NCI-H2227 (cell line): Measurements from ENCODE around the gene NMRK2.
"Not testable (repeated sequence)": the region's sequence is repeated elsewhere in the genome, so short reads cannot be mapped to it uniquely, and the experiment has no call there.

Experiments
- DNase-seq: peaks from one replicate; lab custom pipeline; 2025; ENCODE audit not compliant: unreplicated experiment; lab: John Stamatoyannopoulos, UW

Gene NMRK2, protein sequence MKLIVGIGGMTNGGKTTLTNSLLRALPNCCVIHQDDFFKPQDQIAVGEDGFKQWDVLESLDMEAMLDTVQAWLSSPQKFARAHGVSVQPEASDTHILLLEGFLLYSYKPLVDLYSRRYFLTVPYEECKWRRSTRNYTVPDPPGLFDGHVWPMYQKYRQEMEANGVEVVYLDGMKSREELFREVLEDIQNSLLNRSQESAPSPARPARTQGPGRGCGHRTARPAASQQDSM

DNA sequence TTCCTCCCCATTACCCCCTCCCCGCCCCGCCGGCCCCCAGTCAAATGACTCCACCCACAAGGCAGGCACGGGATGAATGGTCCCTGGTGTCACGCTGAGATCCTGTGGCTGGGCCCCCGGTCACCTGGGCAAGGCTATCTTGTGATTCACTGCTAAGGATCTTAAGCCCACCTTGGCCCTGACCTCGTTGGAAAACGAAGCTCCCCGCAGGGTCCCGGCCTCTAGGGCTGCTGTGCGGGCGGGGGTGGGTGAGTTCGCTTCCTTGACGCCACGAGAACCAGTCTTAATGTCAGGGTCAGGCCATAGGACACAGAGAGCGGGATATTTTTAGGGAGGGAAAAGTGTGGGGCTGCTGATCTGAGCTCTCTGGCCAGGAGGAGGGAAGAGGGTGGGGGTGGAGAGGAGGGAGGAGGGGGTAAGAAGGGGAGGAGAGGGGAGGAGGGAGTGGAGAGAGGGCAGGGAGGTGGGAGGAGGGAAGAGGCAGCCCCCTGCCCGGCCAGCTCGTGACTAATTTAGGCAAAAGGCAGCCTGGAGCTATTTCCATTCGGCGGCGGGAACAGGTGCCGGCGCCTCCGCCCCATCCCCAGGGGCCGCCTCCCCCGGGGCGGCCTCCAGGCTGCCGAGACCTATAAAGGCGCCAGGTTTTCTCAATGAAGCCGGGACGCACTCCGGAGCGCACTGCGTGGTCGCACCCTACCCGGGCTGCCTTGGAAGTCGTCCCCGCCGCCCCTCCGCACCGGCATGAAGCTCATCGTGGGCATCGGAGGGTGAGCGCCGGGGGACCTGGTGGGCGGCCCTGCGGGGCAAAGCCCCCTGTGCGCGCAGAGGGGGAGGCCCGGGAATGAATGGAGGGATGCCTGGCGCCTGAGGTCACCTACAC lies at the start of gene NMRK2:
Gene NMRK2 (plus strand): TSS at position 139 of the 880 bp plus-strand sequence. CDS start 603 bp downstream, at position 742.
- DNase-seq, result peak; percentile 24

DNA sequence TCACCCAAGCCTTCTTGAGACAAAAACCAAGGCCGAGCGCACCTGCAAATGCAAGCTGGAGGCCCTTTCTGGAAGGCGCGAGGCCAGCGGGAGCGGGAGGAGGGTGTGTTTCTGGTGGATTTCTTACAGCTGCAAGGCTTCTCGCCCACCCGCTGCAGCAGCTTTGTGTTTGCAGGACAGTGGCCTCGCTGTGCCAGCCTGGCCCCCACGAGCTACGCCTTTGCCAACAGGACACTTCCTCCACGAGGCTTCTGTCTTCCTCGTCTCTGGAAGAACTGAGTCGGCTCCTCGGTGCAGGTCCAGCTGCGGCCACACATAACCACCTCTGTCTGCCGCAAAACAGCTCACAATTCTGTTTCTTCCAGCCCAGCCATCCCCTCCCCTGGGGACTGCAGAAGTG lies 42.3 kb upstream of the NMRK2 start:
- no peak for DNase-seq

DNA sequence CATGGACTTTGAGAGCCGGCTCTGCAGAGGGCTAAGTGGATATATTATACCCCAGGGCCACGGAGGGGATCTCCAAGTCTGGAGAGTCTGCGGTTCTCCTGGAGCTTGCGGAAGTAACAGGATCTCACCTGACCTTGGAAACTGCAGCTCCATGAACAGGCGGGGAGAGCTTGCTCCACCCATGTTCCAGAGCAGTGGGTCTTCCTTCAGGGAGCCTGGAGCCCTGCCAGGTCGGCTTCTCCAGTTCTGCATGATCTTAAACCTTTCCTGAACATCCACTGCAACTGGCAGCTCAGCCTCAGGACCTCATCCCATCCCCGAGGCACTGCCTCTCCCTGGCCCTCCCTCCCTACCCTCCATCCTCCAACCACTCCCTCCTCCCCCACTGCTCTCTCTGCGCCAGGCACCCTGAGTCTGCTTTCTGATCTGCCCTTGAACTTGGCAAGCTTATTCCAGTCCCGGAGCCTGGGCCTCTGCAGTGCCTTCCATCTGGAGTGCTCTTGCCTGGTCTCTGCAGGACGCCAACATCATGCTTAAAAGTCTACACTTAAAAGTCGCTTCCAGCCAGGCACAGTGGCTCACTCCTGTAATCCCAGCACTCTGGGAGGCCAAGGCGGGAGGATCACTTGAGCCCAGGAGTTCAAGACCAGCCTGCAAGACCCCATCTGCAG lies 39.2 kb upstream of the NMRK2 start:
- no peak for DNase-seq

DNA sequence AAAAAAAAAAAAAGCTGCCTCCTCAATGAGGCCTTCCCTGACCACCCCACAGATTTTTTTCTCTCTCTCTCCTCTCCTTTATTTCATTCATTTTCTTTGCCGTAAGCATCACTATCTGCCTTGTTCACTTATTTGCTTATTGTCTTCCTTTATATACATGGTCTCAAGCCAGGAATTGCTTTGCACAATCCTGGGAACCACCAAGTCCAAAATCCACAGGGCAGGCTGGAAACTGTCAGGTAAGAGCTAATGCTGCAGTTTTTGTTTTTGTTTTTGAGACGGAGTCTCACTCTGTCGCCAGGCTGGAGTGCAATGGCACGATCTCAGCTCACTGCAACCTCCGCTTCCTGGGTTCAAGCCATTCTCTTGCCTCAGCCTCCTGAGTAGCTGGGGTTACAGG lies 37.9 kb upstream of the NMRK2 start:
- DNase-seq, result not testable (repeated sequence)

DNA sequence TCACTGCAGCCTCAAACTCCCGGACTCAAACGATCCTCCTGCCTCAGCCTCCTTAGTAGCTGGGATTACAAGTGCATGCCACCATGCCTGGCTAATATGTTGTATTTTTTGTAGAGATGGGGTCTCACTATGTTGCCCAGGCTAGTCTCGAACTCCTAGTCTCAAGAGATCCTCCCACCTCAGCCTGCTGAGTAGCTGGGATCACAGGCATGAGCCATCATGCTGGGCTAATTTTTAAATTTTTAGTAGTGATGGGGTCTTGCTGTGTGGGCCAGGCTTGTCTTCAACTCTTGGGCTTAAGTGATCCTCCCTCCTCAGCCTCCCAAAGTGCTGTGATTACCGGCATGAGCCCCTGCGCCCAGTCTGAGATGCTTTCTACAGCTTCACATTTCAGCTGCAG lies 37.1 kb upstream of the NMRK2 start:
- no peak for DNase-seq

DNA sequence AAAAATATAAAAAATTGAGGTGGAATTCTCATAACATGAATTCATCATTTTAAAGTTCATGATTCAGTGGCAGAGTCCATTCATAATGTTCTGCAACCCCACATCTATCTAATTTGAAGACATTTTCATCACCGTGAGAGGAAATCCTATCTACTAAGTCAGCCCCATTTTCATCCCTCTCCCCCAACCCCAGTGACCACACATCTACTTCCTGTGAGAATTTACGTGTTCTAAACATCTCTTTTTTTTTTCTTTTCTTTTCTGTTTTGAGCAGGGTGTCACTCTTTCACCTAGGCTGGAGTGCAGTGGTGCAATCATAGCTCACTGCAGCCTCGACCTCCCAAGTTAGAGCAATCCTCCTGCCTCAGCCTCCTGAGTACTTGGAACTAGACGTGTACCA lies 34.9 kb upstream of the NMRK2 start:
- DNase-seq, result no peak

DNA sequence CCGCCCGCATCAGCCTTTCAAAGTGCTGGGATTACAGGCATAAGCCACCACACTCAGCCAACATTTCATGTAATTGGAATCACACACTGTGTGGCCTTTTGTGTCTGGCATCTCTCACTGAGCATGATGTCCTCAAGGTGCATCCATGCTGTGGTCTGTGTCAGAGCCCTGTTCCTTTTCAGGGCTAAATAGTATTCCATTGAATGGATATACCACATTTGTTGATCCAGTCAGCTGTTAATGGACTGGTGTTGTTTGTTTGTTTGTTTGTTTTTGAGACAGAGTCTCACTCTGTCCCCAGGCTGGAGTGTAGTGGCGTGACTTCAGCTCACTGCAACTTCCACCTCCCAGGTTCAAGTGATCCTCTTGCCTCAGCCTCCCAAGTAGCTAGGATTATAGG lies 34.4 kb upstream of the NMRK2 start:
- no peak for DNase-seq

DNA sequence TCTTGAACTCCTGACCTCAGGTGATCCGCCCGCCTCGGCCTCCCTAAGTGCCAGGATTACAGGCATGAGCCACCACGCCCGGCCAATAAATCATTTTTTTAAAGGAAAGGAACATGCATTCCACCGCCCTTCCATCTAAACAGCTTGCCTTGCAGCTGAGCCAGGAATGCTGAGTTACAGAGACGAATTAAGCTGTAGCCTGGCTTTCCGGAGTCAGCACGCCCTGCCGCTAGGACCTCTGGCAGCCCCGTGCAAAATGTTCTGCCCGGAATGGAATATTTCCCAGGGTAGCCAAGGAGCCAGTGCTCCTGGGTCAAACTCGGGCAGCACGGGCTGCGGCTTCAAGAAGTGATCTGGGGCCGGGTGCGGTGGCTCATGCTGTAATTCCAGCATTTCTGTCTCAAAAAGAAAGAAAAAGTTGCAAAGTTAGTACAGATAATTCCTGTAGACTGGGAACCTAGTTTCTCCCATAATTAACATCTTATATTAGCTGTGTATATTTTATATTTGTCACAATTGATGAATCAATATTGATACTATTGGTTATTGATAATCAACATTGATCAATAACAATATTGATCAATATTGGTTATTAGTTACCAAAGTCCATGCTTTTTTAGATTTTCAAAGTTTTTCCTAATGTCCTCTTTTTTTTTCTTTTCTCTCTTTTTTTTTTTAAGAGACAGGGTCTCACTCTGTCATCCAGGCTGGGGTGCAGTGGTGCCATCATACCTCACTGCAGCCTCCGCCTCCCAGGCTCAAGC lies 33.2 kb upstream of the NMRK2 start:
- no peak for DNase-seq

DNA sequence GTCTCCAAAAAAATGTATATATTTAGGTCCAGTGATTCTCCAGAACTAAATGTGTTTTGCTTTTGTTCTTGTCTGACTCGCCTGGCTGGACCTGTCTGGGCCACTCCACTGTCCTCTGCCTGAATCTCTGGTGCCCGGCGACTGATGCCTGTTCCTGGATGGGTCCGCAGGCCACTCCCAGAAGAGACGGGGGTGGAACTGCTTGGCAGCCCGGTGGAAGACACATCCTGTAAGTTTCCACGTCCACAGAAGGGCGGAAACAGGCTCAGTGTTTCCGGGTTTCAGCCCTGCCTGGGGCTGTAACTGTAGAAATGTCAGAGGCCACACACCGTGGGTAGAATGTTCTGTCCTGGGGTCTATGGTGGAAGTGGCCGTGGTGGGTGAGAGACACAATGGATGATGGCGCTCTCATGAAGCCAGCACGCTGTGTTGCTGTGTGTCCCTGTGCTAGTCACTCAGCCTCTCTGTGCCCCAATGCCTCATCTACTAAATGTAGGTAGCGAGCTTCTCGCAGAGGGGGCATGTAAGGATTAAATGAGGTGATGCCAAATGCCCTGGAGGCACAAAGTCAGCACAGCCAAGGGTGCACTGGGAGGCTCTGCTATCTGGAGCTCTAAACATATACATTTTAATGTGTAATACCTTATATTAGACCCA lies 30.4 kb upstream of the NMRK2 start:
- no peak for DNase-seq

DNA sequence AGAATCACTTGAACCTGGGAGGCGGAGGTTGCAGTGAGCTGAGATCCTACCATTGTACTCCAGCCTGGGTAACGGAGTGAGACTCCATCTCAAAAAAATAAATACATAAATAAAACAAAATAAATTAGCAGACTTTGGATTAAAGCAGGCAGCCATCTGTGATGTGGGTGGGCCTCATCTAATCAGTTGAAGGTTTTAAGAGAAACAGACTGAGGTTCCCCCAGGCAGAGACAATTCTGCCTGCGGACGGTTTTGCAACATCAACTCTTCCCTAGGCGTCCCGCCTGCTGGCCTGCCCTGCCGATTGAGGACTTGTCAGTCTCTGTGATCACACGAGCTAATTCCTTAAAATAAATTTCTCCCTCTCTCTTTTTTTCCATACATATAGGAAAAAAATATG lies 28.6 kb upstream of the NMRK2 start:
- no peak for DNase-seq

DNA sequence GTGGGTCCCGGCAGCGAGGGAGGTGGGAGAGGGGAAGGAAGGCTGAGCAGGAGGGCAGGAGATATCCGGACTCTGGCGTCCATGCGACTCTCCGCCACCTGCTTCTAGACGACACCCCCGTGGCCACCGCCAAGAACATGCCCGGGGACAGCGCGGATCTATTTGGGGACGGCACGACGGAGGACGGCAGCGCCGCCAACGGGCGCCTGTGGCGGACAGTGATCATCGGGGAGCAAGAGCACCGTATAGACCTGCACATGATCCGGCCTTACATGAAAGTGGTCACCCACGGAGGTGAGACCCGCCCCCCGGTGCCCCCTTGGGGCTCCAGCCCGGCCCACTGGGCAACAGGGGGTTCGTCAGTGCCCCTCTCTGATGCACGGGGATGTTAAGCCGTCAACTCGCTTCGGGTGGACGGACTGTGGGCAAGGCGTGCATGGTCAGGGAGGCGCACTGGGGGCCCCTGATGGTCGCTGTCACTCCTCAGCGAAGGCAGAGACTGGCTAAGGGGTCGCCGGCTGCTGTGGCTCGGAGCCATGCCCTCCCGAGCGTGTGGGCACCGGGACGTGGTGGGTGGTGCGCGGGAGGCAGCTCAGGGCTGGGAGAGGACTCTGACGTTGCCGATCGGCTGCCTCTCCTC lies 25.1 kb upstream of the NMRK2 start:
- DNase-seq, result no peak

DNA sequence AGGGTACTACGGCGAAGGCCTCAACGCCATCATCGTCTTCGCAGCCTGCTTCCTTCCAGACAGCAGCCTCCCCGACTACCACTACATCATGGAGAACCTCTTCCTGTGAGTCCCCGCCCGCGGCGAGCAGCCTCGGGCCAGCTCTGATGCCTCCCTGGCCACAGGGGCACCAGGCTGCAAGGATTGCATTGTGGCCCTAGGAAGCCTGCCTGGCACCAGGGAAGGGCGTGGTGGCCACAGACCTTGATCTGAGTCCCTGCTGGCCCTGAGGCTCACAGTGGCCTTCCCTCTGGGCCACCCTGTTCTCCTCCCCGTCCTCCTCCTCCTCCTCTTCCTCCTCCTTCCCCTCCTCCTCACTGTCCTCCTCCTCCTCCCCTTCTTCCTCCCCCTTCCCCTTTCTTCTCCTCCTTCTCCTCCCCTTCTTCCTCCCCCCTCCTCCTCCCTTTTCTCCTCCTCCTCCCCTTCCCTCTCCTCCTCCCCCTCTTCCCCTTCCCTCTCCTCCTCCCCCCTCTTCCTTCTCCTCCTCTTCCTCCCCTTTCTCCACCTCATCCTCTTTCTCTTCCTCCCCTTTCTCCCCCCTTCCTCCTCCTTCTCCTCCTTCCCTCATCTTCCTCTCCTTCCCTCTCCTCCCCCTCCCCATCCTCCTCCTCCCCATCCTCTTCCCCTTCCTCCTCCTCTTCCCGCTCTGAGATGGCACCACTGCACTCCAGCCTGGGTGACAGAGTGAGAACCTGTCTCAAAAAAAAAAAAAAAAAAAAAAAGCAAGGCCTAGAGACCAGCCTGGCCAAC lies 24.4 kb upstream of the NMRK2 start:
- no peak for DNase-seq

DNA sequence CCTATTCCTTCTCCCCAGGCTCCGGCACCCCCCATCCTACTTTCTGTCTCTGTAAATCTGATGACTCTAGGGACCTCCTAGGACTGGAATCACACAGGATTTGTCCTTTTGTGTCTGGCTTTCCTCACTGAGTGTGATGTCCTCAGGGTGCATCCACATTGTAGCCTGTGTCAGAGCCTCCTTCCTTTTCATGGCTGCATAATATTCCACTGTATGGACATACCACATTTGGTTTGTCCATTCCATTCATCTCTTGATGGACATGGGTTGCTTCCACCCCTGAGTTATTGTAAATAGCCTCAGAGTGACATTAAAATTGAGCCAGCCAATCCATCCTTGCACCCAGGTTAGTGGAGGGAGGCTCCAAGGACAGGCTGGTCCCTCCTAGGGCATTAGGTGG lies 22.8 kb upstream of the NMRK2 start:
- no peak for DNase-seq

DNA sequence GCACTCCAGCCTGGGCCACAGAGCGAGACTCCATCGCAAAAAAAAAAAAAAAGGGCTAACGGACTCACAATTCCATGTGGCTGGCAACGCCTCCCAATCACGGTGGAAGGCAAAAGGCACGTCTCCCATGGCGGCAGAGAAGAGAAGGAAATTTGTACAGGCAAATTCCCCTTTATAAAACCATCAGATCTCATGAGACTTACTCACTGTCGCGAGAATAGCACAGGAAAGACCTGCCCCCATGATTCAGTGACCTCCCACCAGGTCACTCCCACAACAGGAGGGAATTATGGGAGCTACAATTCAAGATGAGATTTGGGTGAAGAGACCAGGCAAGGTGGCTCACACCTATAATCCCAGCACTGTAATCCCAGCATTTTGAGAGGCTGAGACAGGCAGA lies 18.7 kb upstream of the NMRK2 start:
- no peak for DNase-seq

DNA sequence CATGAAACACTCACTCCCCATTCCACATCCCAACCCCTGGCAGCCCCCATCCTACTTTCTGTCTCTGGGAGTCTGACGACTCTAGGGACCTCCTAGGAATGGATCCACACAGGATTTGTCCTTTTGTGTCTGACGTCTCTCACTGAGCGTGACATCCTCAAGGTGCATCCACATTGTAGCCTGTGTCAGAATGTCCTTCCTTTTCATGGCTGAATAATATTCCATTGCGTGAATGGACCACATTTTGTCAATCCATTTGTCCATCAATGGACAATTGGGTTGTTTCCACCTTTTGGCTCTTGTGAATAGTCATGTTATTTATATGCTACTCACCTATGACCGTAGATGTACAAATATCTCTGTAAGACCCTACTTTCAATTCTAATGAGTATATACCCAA lies 16.8 kb upstream of the NMRK2 start:
- no peak for DNase-seq

DNA sequence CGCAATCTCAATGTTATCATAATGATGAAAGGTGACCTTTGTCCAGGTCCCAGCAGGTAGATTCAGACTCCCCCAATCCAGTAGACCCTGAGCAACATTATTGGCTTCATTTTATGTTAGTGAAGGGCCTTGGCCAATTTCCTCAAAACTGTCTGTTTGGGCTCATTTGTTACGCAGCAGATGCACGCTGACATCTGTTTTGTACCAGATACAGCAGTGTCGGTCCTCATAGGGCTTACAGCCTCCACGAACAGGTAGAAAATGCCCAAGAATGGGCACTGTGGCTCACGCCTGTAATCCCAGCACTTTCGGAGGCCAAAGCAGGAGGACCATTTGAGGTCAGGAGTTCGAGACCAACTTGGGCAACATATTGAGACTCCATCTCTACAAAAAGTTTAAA lies 13.1 kb upstream of the NMRK2 start:
- DNase-seq, result no peak

DNA sequence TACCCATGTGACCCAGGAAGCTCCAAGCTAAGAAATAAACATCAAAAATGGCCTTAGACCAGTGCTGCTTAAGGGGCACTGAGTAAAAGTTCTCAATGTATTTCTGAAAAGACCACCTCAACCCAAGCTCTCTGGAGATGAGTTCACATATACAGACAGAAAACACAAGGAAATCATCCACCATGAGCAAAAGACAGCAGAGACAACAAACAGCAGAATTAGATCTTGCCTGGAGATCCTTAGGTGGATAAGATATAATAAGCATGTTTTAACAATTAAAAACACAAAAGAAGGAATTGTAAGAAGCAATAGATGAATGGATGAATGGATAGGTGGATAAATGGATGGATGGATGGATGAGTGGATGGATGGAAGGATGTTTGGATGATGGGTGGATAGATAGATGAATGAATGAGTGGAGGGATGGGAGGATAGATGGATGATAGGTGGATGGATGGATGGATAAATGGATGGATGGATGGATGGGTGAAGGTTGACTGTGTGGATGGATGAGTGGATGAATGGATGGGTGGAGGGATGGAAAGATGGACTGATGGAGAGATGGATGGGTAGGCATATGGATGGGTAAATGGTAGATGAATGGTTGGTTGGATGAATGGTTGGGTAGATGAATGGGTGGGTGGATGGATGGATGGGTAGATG lies 9.6 kb upstream of the NMRK2 start:
- no peak for DNase-seq

DNA sequence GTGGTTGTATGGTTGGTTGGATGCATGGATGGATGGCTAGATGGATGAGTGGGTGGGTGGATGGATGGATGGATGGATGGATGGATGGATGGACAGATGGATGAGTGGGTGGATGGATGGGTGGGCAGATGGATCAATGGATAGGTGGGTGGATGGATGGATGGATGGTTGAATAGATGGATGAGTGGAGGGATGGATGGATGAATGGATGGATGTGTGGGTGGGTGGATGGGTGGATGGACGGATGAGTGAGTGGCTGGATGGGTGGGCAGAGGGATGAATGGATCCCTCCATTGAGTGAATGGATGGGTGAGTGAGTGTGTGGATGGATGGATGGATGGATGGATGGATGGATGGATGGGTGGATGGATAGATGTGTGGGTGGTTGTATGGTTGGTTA lies 9.0 kb upstream of the NMRK2 start:
- DNase-seq, result no peak

DNA sequence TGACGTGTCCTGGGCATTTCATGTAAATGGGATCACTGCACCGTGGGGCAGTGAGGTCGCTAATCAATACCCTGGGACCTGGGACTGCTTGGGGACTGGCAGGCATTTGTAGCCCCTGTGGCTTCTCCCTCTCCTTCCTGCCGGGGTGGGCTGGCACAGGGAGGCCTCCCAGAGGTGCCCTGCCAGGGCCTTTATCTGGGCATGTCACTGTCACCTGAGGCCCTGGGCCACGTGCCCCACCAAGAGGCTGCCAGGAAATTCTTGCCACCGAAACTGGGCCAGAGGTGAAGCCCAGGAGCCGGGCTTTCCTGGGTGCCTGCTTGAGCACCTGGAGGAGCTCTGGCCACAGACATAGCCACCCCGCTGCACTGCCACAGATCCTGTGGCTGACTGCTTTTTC lies 1.8 kb upstream of the NMRK2 start:
- DNase-seq, result no peak
